ENCODE measurements around the gene DUSP8.

GRCh38 chr11:1557051-1557884, 14.8 kb downstream of the DUSP8 start:
- TF ChIP-seq E2F6 (IDR thresholded peaks at IDR 0.05; ENCODE audit: borderline replicate concordance in 1 of 2, extremely low read depth in 1 of 2, insufficient read depth in 1 of 2, insufficient read length in 1 of 2, low read depth in 1 of 2, low read length in 1 of 2, poor library complexity in 1 of 2, severe bottlenecking in 1 of 2) (no peak), SMC3 (conservative IDR thresholded peaks at IDR 0.05; ENCODE audit: insufficient read depth, low read depth, low read length) (no peak), KLF16 (IDR thresholded peaks at IDR 0.05) (no peak), ZNF232 (CRISPR knock-in tag; IDR thresholded peaks at IDR 0.05) (no peak), SIN3A (IDR thresholded peaks at IDR 0.05; ENCODE audit: borderline replicate concordance in 2 of 2, control insufficient read depth in 1 of 2, low read depth in 2 of 2, low read length in 2 of 2) (no peak), ETS1 (conservative IDR thresholded peaks at IDR 0.05; ENCODE audit: control insufficient read depth, low read depth, low read length) (no peak), KAT7 (CRISPR knock-in tag; IDR thresholded peaks at IDR 0.05; ENCODE audit: borderline replicate concordance) (no peak), BCL6 (CRISPR knock-in tag; IDR thresholded peaks at IDR 0.05) (no peak)
